Measurements from ENCODE around the gene GBX2. TPM values are rescaled to one million over a fixed set of nuclear protein-coding genes. Genes with fewer than 3 reads are reported as not detected.

GBX2 gene
- total RNA-seq, 2 donors from 2014 or later = not detected

GRCh38 chr2:236173036-236173728 is 5.0 kb upstream of the GBX2 start:
- Histone ChIP-seq H3K36me3 (no peaks in the 10 kb centered on the region), H3K4me3 (no peak overlapping the region), H3K9me3 (no peaks in the 10 kb centered on the region), H3K4me1 (peaks cover 0 to 41% of the 10 kb centered on the region in 2 donors), H3K27ac (no peak overlapping the region), H3K27me3 (peaks cover 52 to 64% of the 10 kb centered on the region in 2 donors)
- TF ChIP-seq CTCF (IDR thresholded peaks at IDR 0.05) = no peak
- DNase-seq (ENCODE audit: low spot score) = no peak

- no peak for DNase-seq (ENCODE audit: low spot score)
- Histone ChIP-seq H3K9me3 (no peaks in the 10 kb centered on the region), H3K4me1 (peaks cover 0 to 42% of the 10 kb centered on the region in 2 donors), H3K27ac (no peak overlapping the region), H3K36me3 (no peaks in the 10 kb centered on the region), H3K4me3 (no peak overlapping the region), H3K27me3 (peaks cover 53 to 70% of the 10 kb centered on the region in 2 donors)
- no peak for TF ChIP-seq CTCF (IDR thresholded peaks at IDR 0.05)
Observed at GRCh38 chr2:236172255-236173035, 4.3 kb upstream of the GBX2 start.

- no peak overlapping the region for H3K4me3 ChIP-seq
- H3K27me3 ChIP-seq = peaks cover 55 to 76% of the 10 kb centered on the region in 2 donors
- H3K9me3 ChIP-seq = no peaks in the 10 kb centered on the region
- H3K36me3 ChIP-seq = no peaks in the 10 kb centered on the region
- DNase-seq (ENCODE audit: low spot score) = no peak
- TF ChIP-seq CTCF (IDR thresholded peaks at IDR 0.05) = no peak
- peaks cover 0 to 48% of the 10 kb centered on the region in 2 donors for H3K4me1 ChIP-seq
- H3K27ac ChIP-seq = no peak overlapping the region
Observed at GRCh38 chr2:236171680-236172254, 3.6 kb upstream of the GBX2 start.

GRCh38 chr2:236171181-236171679 is 3.0 kb upstream of the GBX2 start:
- H3K27me3 ChIP-seq = peaks cover 60 to 81% of the 10 kb centered on the region in 2 donors
- TF ChIP-seq CTCF (IDR thresholded peaks at IDR 0.05) = no peak
- peaks cover 0 to 54% of the 10 kb centered on the region in 2 donors for H3K4me1 ChIP-seq
- no peak overlapping the region for H3K4me3 ChIP-seq
- no peak for DNase-seq (ENCODE audit: low spot score)
- no peak overlapping the region for H3K27ac ChIP-seq
- no peaks in the 10 kb centered on the region for H3K9me3 ChIP-seq
- H3K36me3 ChIP-seq = no peaks in the 10 kb centered on the region

- H3K4me3 ChIP-seq = no peak overlapping the region
Observed at GRCh38 chr2:236170590-236171165, 2.5 kb upstream of the GBX2 start.

More at GRCh38 chr2:236170590-236171165, 2.5 kb upstream of the GBX2 start:
- no peaks in the 10 kb centered on the region for H3K36me3 ChIP-seq
- DNase-seq (ENCODE audit: low spot score) = no peak
- no peaks in the 10 kb centered on the region for H3K9me3 ChIP-seq
- peaks cover 0 to 59% of the 10 kb centered on the region in 2 donors for H3K4me1 ChIP-seq
- TF ChIP-seq CTCF (IDR thresholded peaks at IDR 0.05) = no peak
- H3K27ac ChIP-seq = no peak overlapping the region
- H3K27me3 ChIP-seq = peaks cover 65 to 85% of the 10 kb centered on the region in 2 donors

Data from right atrium auricular region (tissue), 2 donors.